Esophagus muscularis mucosa (tissue), 3 donors: ENCODE results near the gene CDC6.

ENCODE experiments used
- CTCF ChIP-seq, 3 experiments: fragments of 200-600 bp in 2 of 3; fragments of 450-650 bp in 1 of 3; sonication (generic) in 2 of 3; IDR thresholded peaks; one replicate each; pipeline ENCODE4 v1.5.1; 2017 to 2019; ENCODE audit warnings: antibody characterized with exemption in 3 of 3, mild to moderate bottlenecking in 2 of 3, moderate library complexity in 1 of 3
- POLR2A ChIP-seq: fragments of 450-650 bp; IDR thresholded peaks from one replicate; pipeline ENCODE4 v1.6.1; 2017; ENCODE audit warnings: antibody characterized with exemption, moderate library complexity, mild to moderate bottlenecking, low read depth
- POLR2AphosphoS5 ChIP-seq, 2 donors: sonication (generic); formaldehyde crosslinking; IDR thresholded peaks; one replicate each; pipeline ENCODE4 v1.6.1; 2017; ENCODE audit warnings: antibody characterized with exemption in 2 of 2

GRCh38 chr17:40298726-40299125 is 11.0 kb downstream of the CDC6 start:
- TF ChIP-seq CTCF (IDR thresholded peaks at IDR 0.05) (no peak), POLR2A (no peak), POLR2AphosphoS5 (IDR thresholded peaks at IDR 0.05) (no peak)
